Fibroblast of mammary gland (primary cell): Measurements from ENCODE around the gene GSE1.

ENCODE experiments used
- DNase-seq: peaks from one replicate; pipeline ENCODE4 v3.0.0-alpha.2; 2010; ENCODE audit warnings: low read depth
- H3K4me3 ChIP-seq: 2 replicates; pipeline ENCODE4 v1.5.1; 2011; ENCODE audit warnings: low read depth, mild to moderate bottlenecking, low read length, moderate library complexity; ENCODE audit not compliant: control insufficient read depth
- CTCF ChIP-seq: conservative IDR thresholded peaks from 2 replicates; pipeline ENCODE4 v1.5.1; 2011; ENCODE audit warnings: low read depth, low read length, inconsistent platforms; ENCODE audit not compliant: control insufficient read depth, insufficient read depth

The GSE1 gene

GRCh38 chr16:85585711-85586110 is 27.4 kb upstream of the GSE1 start:
- DNase-seq = no peak
- H3K4me3 ChIP-seq = no peak overlapping the region
- no peak for TF ChIP-seq CTCF

GRCh38 chr16:85586380-85587104 is 26.6 kb upstream of the GSE1 start:
- DNase-seq = peak; percentile 50
- TF ChIP-seq CTCF = no peak
- H3K4me3 ChIP-seq = no peak overlapping the region

- no peak overlapping the region for H3K4me3 ChIP-seq
- TF ChIP-seq CTCF = no peak
- no peak for DNase-seq
These were observed 25.2 kb upstream of the GSE1 start for GRCh38 chr16:85587762-85588556.

- H3K4me3 ChIP-seq = no peak overlapping the region
- no peak for TF ChIP-seq CTCF
- DNase-seq = no peak
These were observed 24.3 kb upstream of the GSE1 start for GRCh38 chr16:85588562-85589503.

- H3K4me3 ChIP-seq = no peak overlapping the region
- DNase-seq = no peak
- no peak for TF ChIP-seq CTCF
These were observed 23.2 kb upstream of the GSE1 start for GRCh38 chr16:85589688-85590505.

GRCh38 chr16:85590506-85590832 is 22.7 kb upstream of the GSE1 start:
- DNase-seq = no peak
- no peak for TF ChIP-seq CTCF
- H3K4me3 ChIP-seq = no peak overlapping the region
